Ovary (tissue), 9 donors: ENCODE results near the gene WARS2. TPM values are rescaled to one million over a fixed set of nuclear protein-coding genes. Genes with fewer than 3 reads are reported as not detected.

Experiments
- DNase-seq, 5 donors: peaks; one replicate each; pipeline ENCODE4 v3.0.0-alpha.2; 2019 to 2020
- H3K27ac ChIP-seq, 2 donors: fragments of 200-600 bp; one replicate each; pipeline versions ENCODE4 v1.5.1 to v1.8.0; 2019 to 2022
- H3K27me3 ChIP-seq: fragments of 200-600 bp; one replicate; pipeline ENCODE4 v1.8.0; 2022
- H3K36me3 ChIP-seq: fragments of 200-600 bp; sonication (generic); one replicate; pipeline ENCODE4 v1.5.1; 2019
- H3K4me1 ChIP-seq: one replicate; pipeline ENCODE4 v1.8.1; 2013; ENCODE audit warnings: mild to moderate bottlenecking, moderate library complexity; ENCODE audit not compliant: insufficient read depth
- H3K4me3 ChIP-seq: fragments of 200-600 bp; sonication (generic); one replicate; pipeline ENCODE4 v1.5.1; 2017
- H3K9me3 ChIP-seq, 2 donors: fragments of 200-600 bp in 1 of 2; sonication (generic) in 1 of 2; one replicate each; pipeline versions ENCODE4 v1.5.1 to v1.8.1; 2013 to 2019; ENCODE audit warnings: mild to moderate bottlenecking in 1 of 2, moderate library complexity in 1 of 2
- CTCF ChIP-seq, 3 donors: fragments of 450-650 bp in 2 of 3; fragments of 200-600 bp in 1 of 3; IDR thresholded peaks; one replicate each; pipeline versions ENCODE4 v1.5.1 to v1.8.0; 2016 to 2022; ENCODE audit warnings: antibody characterized with exemption in 3 of 3, mild to moderate bottlenecking in 1 of 3
- EP300 ChIP-seq: sonication (generic); formaldehyde crosslinking; IDR thresholded peaks from one replicate; pipeline ENCODE4 v1.6.1; 2017; ENCODE audit warnings: antibody characterized with exemption
- POLR2A ChIP-seq: fragments of 450-650 bp; IDR thresholded peaks from one replicate; pipeline ENCODE4 v1.6.1; 2017; ENCODE audit warnings: antibody characterized with exemption, mild to moderate bottlenecking, moderate library complexity
- WGBS, 3 donors: extraction: QIAGEN DNeasy Blood & Tissue Kit in 1 of 3; methylation state at CpG; one replicate each; pipeline versions ENCODE4 v1.1.5 to v1.1.7; 2013 to 2017; 5-methylcytosine and 5-hydroxymethylcytosine counted together
- intact Hi-C, 4 donors: fragments of 100-400 bp; cut with DNase I; formaldehyde crosslinking; loops; one replicate each; pipeline versions ENCODE4 v1.11.0 to v1.15.1; 2022 to 2023
- polyA plus RNA-seq, 2 donors: library from polyadenylated mRNA; stranded (reverse); fragments of 200-250 nt in 1 of 2; fragments of 350-450 nt in 1 of 2; fragmentation: Illumina TruSeq in 1 of 2; extraction: RNeasy Lipid Tissue Mini Kit (QIAGEN cat#74804) in 1 of 2; gene quantifications; one replicate each; pipeline ENCODE4 v1.2.3, GENCODE V29; 2013 to 2014
- total RNA-seq, 7 donors: library from RNA; depleted of rRNA in 2 of 7; stranded (reverse); fragments of >200 nt in 2 of 7; fragmentation: NEBNext Ultra II Directional in 3 of 7; extraction: Animal tissue kit (Norgen Biotek cat#: 25700) in 3 of 7; gene quantifications; one replicate each; pipeline versions ENCODE4 v1.1.0 to v1.2.4, GENCODE V29; 2016 to 2023
- donor health status: DM: no; HTN: no; CAD: no; lungs with moderate emphysema.
- donor health status: DM: no; HTN: no; CAD: no.
- donor health status: Bipolar disorder and iron deficiency.
- donor health status: DM: yes; HTN: yes; CAD: no.
- donor health status: DM: no; HTN: no; CAD: no.
- donor health status: DM: yes; HTN: yes; CAD: no.

Gene WARS2
- total and polyA plus RNA-seq, 9 donors, result 6.1 to 20.3 (median 15.5) TPM

DNA sequence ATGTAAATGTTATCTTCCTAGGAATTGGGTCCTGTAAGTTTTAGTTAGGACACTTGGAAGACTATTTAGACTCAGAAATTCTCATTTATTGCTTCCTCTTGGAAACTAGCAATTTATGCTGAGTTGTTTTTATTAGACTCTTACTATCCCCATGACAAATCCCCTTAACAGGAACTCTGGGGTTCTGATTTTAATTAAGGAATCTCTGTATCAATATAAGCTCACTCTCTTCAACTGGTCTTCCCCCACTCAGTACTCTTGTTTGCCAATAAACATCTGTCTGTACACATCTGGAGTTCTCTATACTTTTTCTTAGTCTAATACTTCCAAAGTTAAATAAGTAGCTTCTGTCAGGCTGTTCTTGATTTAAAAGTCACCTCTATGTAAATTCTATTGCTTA, 88.2 kb downstream of the WARS2 start:
- Histone ChIP-seq H3K9me3 (no peaks in the 10 kb centered on the region), H3K27me3 (no peaks in the 10 kb centered on the region), H3K27ac (no peak overlapping the region), H3K36me3 (no peaks in the 10 kb centered on the region), H3K4me1 (peaks cover 7% of the 10 kb centered on the region), H3K4me3 (no peak overlapping the region)
- no peak for DNase-seq
- no peak for TF ChIP-seq POLR2A
- TF ChIP-seq EP300, result no peak
- no peak for TF ChIP-seq CTCF (IDR thresholded peaks at IDR 0.05)
- intact Hi-C loops, result no loop called here

GRCh38 chr1:119048624-119049404, 91.6 kb downstream of the WARS2 start:
- no peaks in the 10 kb centered on the region for H3K9me3 ChIP-seq
- intact Hi-C loops, result no loop called here
- H3K27ac ChIP-seq, result no peak overlapping the region
- H3K4me1 ChIP-seq, result peaks cover 11% of the 10 kb centered on the region
- H3K36me3 ChIP-seq, result no peaks in the 10 kb centered on the region
- TF ChIP-seq POLR2A, result no peak
- no peak for TF ChIP-seq CTCF (IDR thresholded peaks at IDR 0.05)
- TF ChIP-seq EP300, result no peak
- WGBS, 3 donors, result 95 to 96% (median 95%) methylated on average over 34 of the region's 34 CpGs
- DNase-seq, result no peak
- no peaks in the 10 kb centered on the region for H3K27me3 ChIP-seq
- H3K4me3 ChIP-seq, result no peak overlapping the region

GRCh38 chr1:119046785-119047438, 93.5 kb downstream of the WARS2 start:
- peaks cover 11% of the 10 kb centered on the region for H3K4me1 ChIP-seq
- H3K4me3 ChIP-seq, result no peak overlapping the region
- peak overlapping the region; percentile 24 to 57 for H3K27ac ChIP-seq
- intact Hi-C loops, result no loop called here
- no peaks in the 10 kb centered on the region for H3K27me3 ChIP-seq
- 5 to 13% (median 11%) methylated on average over 5 of the region's 5 CpGs for WGBS, 3 donors
- no peaks in the 10 kb centered on the region for H3K36me3 ChIP-seq
- no peak for TF ChIP-seq POLR2A
- TF ChIP-seq CTCF (IDR thresholded peaks at IDR 0.05), result no peak
- no peak for TF ChIP-seq EP300
- no peaks in the 10 kb centered on the region for H3K9me3 ChIP-seq
- DNase-seq, result peak in 2 of 5 donors; percentile 15 to 37

DNA sequence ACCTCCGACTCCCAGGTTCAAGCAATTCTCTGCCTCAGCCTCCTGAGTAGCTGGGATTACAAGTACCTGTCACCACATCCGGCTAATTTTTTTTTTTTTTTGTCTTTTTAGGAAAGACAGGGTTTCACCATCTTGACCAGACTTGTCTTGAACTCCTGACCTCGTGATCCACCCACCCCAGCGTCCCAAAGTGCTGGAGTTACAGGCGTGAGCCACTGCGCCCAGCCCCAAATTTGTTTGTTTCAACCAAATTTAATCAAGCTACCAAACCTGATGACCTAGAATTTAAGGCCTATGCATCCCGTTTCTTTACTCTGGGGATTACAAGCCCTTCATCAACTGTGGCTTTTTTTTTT, 94.0 kb downstream of the WARS2 start:
- peaks cover 11% of the 10 kb centered on the region for H3K4me1 ChIP-seq
- no peak for TF ChIP-seq POLR2A
- no peak for TF ChIP-seq EP300
- no peak for TF ChIP-seq CTCF (IDR thresholded peaks at IDR 0.05)
- intact Hi-C loops, result no loop called here
- peak in 4 of 5 donors; percentile 12 to 41 (median 27) for DNase-seq
- no peaks in the 10 kb centered on the region for H3K9me3 ChIP-seq
- H3K27me3 ChIP-seq, result no peaks in the 10 kb centered on the region
- H3K36me3 ChIP-seq, result no peaks in the 10 kb centered on the region
- no peak overlapping the region for H3K4me3 ChIP-seq
- 29 to 48% (median 43%) methylated on average over 7 of the region's 7 CpGs for WGBS, 3 donors
- H3K27ac ChIP-seq, result peak overlapping the region; percentile 24 to 57
